CD4-positive, alpha-beta T cell treated with Interleukin-15 for 4 hours (primary cell): Measurements from ENCODE around the gene DHRS12.

Experiments
- DNase-seq: peaks from one replicate; pipeline ENCODE4 v3.0.0-alpha.2; 2020; ENCODE audit warnings: low spot score

DHRS12 gene

GRCh38 chr13:51806566-51806965 lies 2.6 kb upstream of the DHRS12 start:
- DNase-seq, result no peak

- no peak for DNase-seq
Measured at GRCh38 chr13:51805925-51806324, 2.0 kb upstream of the DHRS12 start.

DNA sequence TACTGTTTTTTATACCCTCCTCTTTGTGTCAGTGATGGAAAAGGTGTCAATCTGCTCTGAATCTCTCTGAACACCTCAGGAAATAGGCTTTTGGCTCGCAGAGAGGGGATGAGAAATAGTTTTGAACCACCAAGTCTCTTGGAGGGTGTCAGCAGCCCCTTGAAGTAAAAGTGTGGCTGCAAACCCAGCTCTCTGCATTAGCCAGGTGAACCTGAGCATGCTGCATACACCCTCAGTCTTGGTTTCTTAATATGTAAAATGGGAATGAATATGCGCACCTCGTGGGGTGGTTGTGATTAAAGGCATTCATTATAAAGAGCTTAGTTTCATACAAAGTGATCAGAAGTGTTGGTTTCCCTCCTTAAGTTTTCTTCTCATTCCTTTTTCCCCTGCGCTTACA lies 1.4 kb upstream of the DHRS12 start:
- no peak for DNase-seq

DNA sequence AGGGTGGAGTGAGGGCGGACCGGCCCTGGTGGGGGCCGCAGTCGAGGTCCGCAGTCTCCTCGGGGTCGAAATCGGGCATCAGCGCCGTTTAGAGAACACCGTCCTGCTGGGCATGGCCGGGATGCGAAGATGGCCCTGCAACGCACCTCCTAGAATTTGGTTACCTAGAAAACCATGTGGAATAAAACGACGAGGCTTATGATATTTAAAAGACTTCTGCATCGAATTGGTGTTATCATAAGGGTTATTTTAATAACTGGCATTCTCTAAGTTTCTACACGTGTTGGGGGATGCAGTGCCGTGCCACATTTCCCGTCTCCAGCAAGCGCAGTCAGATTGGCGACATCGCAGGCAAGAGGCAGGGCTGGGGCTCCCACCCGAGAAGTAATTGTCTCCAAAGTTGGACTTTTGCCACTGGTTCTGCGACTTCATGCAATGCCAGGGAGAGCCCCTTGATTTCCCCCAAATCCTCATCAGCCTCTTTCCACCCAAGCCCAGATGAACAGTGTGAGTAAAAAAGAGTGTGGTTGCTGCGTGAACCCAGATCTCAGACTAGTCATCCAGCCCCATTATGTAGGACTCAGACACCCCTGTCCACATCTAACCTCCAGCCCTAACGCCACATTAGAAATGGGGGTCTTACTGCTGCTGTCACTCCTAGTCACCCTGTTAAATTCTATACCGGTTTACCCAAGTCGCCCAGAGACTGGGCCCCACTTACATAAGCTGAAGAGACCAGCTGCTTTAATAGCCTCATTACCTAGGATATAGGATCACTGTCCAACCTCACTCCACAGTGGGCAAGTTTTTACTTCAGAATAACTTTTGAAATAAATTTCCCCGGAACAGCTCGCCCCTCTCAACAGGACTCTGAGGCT lies 571 bp upstream of the DHRS12 start:
- peak; percentile 37 for DNase-seq

DNA sequence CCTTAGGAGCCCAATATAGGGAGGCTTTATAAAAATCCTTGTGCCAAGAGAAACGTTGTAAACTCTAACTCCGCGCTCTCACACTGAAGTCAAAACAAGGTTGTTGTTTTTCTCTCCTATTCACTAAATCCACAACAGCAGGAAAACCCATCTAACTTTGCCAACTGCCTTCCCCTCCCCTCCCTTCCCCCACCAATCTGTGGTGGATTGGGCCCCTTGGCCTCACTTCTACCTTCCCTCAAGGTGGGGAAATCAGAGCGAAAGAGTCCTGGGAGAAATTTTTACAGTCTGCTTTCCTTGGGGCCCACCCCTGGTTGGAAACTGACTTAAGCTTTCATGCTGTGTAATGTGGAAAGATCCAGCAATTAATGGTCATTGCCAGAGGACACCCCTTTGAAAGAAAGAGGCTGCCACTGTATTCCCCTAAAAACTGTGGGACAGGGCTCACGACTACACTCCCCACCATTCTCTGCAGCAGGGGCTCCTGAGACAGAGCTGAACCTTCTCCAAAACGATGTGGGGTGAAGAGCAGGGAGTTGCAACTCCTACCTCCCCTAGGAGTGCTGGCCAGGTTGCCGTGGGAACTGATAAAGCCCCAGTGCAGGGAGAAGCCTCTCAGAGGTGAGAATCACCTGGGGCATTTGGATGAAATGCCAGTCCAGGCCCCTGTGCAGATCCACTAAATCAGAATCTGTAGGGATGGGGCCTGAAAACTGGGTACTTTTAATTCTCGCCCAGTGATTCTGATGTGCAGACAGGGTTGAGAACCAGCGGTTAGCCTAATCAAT lies 1.1 kb downstream of the DHRS12 start:
- no peak for DNase-seq

- no peak for DNase-seq
Measured at GRCh38 chr13:51801631-51802099, 2.3 kb downstream of the DHRS12 start.

DNA sequence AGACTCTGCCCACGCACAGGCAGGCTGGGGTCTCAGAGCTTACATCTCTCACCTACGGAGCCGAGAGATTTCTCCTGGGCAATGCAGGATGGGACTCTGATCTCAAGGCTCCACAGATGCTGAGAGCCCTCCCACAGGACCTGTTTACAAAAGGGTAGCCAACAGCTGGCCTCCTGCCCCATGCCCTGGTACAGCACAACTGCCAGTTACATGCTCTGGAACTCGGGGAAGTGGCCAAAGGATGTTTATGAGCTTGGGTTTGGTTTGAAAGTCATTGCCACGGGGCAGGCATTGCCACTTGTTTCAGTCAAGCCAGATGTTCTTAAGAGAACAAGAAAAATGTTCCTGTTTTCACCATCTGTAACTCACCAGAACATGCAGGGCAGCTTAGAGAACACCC lies 3.5 kb downstream of the DHRS12 start:
- no peak for DNase-seq

- no peak for DNase-seq
Measured at GRCh38 chr13:51799261-51799660, 4.7 kb downstream of the DHRS12 start.

DNA sequence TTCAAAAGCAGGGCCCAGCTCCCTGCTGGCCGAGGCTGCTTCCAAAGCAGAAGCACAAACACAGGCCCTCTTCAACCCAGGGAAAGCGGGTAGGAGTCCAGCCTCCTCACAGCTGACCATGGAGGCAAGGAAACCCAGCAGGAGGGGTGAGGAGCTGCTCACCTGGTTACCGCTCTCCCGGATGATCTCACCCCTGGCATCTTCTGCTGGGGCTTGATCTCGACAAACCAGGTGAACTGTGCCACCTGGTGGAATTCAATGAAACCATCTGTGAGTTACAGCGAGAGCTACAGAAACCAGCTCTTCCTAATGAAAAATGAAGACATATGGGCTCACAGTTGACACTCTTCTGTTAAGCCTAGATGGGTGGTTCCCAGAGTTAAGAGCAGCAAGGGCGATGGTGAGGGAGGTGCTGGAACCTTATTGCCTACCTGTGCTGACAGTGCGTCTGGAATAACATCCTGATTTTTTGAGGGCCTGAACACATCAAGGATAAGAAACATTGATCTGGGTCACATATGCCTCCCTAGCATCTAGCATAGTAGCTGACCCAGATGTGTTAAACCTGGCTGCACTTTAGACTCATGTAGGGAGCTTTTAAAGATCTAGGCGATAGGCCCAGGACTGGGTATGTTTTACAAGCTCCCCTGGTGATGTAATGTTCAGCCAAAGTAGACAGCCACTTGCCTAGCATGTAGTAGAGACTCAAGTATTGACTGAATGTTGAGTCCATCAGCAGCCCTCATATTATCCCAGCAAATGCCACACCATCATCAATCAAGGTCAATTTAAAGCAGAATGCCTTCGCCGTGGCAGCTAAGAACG lies 6.1 kb downstream of the DHRS12 start:
- DNase-seq, result peak; percentile 80

- DNase-seq, result no peak
Measured at GRCh38 chr13:51796546-51796945, 7.4 kb downstream of the DHRS12 start.

DNA sequence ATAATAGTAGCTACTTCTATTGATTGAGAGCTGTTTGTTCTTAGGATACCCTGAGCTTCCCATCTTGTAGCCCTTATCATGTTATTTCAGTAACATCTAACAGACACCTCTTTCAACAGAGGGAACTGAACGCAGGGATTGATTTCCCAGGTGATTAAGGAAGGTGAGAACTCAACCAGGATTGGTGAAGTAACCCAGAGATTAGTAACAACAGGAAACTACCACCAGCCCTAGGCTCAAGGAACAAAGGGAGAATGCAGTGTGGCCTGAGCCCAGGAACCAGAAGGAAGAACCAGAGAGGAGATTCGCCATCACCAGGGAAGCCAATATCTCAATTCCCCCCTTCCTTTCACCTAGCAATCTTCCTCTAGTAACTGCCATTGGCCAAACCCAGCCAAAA lies 8.5 kb downstream of the DHRS12 start:
- DNase-seq, result no peak

- DNase-seq, result no peak
Measured at GRCh38 chr13:51794964-51795363, 9.0 kb downstream of the DHRS12 start.

DNA sequence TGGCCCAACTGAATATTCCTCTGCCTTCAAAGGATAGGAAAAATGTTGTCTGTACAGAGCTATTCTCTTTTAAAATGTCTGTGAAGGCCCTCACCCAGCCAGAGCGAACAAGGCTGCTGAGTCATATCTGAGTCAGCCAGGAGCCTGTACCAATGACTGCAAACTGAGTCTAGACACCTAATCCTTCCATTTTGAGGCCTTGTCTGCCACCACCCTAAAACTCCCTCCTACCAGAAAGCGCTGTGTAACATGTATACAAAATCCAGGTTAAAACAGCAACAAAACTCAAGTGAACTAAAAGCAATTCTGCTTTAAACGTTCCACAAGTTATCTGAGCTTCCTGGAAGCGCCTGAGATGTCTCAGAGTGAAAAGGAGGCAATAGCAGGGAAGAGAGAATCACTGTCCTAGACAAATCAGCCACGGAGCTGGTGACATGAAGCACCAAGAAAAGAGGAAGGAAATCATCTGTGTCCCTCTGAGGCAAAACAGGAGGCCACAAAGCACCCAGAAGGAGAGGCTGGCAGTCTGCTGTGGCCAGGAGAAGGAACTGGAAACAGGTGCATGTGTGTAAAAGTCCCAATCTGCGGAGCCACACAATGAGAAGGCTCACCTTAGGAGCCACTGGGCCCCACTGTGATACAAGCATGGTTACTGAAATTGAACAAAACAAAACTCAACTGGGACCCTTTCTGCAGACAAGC lies 10.2 kb downstream of the DHRS12 start:
- peak; percentile 39 for DNase-seq

GRCh38 chr13:51786425-51787265 lies 17.3 kb downstream of the DHRS12 start:
- DNase-seq, result no peak

GRCh38 chr13:51785712-51786424 lies 18.1 kb downstream of the DHRS12 start:
- DNase-seq, result no peak

DNA sequence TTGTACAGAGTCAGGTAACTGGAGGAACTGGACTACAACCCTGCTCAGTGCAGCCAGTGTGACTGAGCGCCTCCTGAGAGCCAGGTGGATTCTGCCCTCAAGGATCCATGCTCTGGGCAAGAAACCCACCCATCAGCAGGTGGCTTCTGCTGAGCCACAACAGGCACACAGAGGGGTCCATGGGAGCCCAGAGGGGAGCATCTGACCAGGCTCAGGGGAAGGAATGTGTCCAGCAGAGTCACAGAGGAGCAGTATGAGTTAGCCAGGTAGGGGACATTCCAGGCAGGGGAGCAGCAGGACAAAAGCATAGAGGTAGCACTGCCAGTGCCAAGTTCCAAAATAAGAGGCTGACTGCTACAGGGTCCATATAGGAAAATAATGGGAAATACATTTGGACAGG lies 19.9 kb downstream of the DHRS12 start:
- no peak for DNase-seq

DNA sequence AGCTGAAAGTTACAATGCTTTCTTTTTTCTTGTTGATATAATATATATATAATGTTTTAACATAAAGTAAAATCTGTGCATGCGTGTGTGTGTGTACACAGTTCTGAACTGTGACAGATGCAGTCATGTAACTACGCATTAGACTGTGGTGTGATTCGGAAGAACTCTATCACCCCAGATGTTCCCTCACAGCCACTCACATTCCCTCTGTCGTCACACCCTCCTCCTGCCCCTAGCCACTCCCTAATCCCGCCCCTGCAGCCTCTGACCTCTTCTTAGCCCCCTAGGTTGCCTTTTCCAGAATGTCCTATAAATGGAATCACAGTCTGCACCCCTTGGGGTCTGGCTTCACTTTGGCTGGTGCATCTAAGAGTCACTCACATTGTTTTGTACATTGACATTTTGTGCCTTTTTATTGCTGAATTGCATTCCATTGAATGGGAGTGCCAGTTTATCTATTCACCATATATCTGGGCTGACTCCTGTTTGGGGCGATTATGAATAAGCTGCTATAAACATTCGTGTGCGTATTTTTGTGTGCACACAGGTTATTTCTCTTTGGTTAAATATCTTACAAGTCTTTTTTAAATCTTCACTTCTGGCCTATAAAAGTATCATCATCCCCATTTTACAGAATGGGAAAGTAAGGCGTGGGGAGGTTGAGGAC lies 20.4 kb downstream of the DHRS12 start:
- no peak for DNase-seq

DNA sequence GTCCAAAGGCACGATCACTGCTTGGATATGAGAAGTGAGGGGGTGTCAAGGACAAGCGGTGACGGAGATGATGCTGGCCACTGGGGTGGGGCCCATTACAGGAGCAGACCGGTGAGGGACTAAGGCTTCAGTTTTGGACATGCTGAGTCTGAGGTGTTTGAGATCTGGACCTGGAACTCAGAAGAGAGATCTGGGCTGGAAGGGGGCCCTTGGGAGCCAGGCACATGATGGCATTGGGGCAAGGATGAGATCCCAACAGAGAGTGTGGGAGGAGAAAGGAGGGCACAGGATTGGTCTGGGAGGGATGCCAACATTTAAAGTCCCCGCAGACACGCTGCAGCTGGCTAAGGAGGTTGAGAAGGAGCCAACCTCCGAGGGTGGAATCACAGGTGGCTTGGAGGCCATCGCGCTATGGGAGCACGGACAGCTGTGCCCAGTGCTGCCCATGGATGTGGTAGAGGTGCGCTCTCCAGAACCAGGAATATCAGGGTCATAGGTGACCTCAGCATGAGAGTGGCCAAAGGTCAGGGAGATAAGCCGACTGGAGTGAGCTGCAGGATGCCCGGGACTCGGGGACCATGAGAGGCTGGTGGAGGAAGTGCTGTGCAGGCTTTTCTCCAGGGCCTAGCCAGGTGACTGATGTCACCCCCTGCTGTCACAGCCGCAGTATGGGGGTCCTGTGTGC lies 21.8 kb downstream of the DHRS12 start:
- no peak for DNase-seq
